Lower leg skin (tissue), 4 donors: Measurements from ENCODE around the gene SLC35E2B. TPM values are rescaled to one million over a fixed set of nuclear protein-coding genes. Genes with fewer than 3 reads are reported as not detected.
"Not testable (repeated sequence)": the region's sequence is repeated elsewhere in the genome, so short reads cannot be mapped to it uniquely, and the experiment has no call there.

Experiments
- DNase-seq, 2 donors: peaks; one replicate each; pipeline ENCODE4 v3.0.0-alpha.2; 2019; ENCODE audit warnings: low spot score in 2 of 2
- H3K4me3 ChIP-seq: fragments of 200-600 bp; sonication (generic); 2 replicates; pipeline ENCODE4 v1.5.1; 2017; ENCODE audit warnings: mild to moderate bottlenecking, low read depth; ENCODE audit not compliant: poor library complexity, severe bottlenecking
- WGBS, 2 donors: methylation state at CpG; one replicate each; pipeline ENCODE4 v1.1.5; 2018; 5-methylcytosine and 5-hydroxymethylcytosine counted together
- intact Hi-C: fragments of 100-400 bp; cut with DNase I; formaldehyde crosslinking; loops from one replicate; pipeline ENCODE4 v1.15.0; 2023; ENCODE audit warnings: low total_unique reads
- total RNA-seq, 4 donors: library from RNA; depleted of rRNA; stranded (reverse); fragments of >200 nt; gene quantifications; one replicate each; pipeline ENCODE4 v1.1.0, GENCODE V29; 2016

Gene SLC35E2B
- total RNA-seq, 4 donors from 2014 or later: 16.1 to 48.4 (median 31.4) TPM

GRCh38 chr1:1658583-1659549 is 33.7 kb downstream of the SLC35E2B start, which contains the start of gene CDK11B:
Gene CDK11B (minus strand): TSS chr1:1659004. CDS start chr1:1657485, 1,519 bp downstream.
- H3K4me3 ChIP-seq: peak within 1 kb of the TSS; percentile 63
- intact Hi-C loops: not testable (repeated sequence)
- 0 to 1% methylated on average over 41 to 55 of the region's 96 CpGs for WGBS, 2 donors
- peak; percentile 87 to 98 for DNase-seq

DNA sequence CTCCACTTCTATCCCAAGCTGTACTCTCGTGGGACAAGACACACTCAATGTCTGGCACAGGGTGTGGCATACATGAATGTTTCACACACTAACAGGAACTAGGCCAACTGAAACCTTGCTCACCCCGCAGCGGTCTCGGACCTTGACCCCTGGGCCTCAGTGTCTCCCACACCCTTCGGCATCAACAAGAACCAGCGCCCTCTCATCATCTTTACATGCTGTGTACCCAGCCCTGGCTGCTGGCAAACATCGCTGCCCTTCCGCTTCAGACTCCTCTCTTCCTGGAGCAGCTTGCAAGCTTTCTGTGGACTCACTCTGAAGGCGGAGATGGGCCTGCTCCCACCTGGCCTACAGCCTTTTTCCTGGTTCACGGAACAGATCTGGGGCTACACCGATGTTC is 44.3 kb downstream of the SLC35E2B start:
- WGBS, 2 donors: 94 to 95% methylated on average over 11 of the region's 11 CpGs
- intact Hi-C loops, H3K4me3 ChIP-seq: not testable (repeated sequence)
- DNase-seq: peak in 1 of 2 donors; percentile 53

- WGBS, 2 donors: 89 to 92% methylated on average over 17 of the region's 17 CpGs
- DNase-seq, intact Hi-C loops, H3K4me3 ChIP-seq: not testable (repeated sequence)
These were observed 44.9 kb downstream of the SLC35E2B start for GRCh38 chr1:1647567-1648241.

DNA sequence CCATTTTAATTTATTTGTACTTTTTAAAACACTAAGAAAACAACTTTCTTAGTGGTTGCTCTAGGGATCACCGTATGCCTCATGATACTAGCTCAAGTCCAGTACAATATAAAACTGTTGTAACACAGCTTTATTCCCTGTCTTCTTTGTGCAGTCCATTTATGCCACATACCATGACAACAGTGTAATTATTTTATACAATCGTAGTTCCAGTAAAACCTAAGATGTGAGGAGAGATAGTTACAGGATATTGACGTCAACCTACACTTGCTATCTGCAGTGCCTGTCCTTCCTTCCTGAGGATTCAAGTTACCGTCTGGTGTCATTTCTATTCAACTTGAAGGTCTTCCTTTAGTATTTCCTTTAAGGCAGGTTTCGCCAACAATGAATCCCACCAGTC is 46.3 kb downstream of the SLC35E2B start:
- WGBS, 2 donors: 78 to 79% methylated on average over 4 to 5 of the region's 5 CpGs
- DNase-seq, intact Hi-C loops, H3K4me3 ChIP-seq: not testable (repeated sequence)

DNA sequence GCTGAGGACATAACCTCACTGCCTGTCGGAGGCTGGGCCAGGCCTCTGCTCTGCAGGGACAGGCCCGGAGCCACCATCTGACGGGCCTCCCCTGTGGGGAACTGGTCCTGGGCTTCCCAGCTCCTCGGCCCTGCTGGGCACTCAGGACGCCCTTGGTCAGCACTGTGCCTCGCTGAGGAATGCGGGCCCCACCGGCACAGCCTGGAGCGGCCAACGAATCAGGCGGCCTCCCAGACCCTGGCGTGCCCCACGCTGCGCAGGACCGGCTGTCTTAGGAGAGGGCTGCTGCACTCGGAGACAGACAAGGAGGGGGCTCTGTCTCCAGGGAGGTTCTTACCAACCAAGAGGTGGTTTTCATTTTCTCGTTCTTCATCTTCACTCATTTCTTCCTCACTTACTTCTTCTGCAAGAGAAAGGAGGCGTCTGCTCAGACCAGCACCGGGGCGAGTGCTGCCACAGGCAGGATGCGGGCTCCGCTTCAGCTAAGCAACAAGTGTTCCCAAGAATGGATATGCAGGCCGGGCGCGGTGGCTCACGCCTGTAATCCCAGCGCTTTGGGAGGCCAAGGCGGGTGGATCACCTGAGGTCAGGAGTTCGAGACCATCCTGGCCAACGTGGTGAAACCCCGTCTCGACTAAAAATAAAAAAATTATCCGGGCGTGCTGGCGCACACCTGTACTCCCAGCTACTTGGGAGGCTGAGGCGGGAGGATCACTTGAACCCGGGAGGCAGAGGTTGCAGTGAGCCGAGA is 51.7 kb downstream of the SLC35E2B start:
- WGBS, 2 donors: 92 to 95% methylated on average over 16 to 26 of the region's 38 CpGs
- intact Hi-C loops, H3K4me3 ChIP-seq: not testable (repeated sequence)
- DNase-seq: peak in 1 of 2 donors; percentile 52

DNA sequence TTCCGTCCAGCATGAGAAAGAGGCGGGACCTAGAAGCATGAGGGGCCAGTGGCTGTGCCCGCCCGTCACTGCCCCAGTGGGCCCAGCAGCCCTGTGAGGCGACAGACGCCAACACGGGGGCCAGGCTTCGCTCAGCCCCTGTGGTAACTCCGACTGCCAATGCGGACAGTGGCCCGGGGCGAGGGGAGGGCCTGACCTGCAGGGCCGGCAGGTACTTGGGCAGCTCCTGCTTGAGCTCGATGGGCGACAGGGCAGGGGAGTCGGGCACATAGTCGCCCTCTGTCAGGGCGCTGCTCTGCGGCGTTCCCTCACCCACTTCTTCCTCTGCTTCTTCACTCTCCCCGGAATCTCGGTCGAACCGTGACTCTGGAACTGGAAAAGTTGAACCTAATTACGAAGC is 52.5 kb downstream of the SLC35E2B start:
- intact Hi-C loops, H3K4me3 ChIP-seq: not testable (repeated sequence)
- 89 to 90% methylated on average over 9 to 17 of the region's 25 CpGs for WGBS, 2 donors
- peak in 1 of 2 donors; percentile 78 for DNase-seq

- WGBS, 2 donors: 93 to 95% methylated on average over 15 to 16 of the region's 16 CpGs
- intact Hi-C loops, H3K4me3 ChIP-seq: not testable (repeated sequence)
- DNase-seq: peak in 1 of 2 donors; percentile 53
These were observed 53.2 kb downstream of the SLC35E2B start for GRCh38 chr1:1639368-1639767.

GRCh38 chr1:1638528-1638927 is 54.1 kb downstream of the SLC35E2B start:
- DNase-seq, intact Hi-C loops, H3K4me3 ChIP-seq: not testable (repeated sequence)
- 82 to 88% methylated on average over 3 to 9 of the region's 13 CpGs for WGBS, 2 donors

- intact Hi-C loops, H3K4me3 ChIP-seq: not testable (repeated sequence)
- 86 to 95% methylated on average over 4 to 14 of the region's 14 CpGs for WGBS, 2 donors
- peak in 1 of 2 donors; percentile 64 for DNase-seq
These were observed 55.1 kb downstream of the SLC35E2B start for GRCh38 chr1:1637479-1637875.

GRCh38 chr1:1636621-1637478 is 55.7 kb downstream of the SLC35E2B start:
- DNase-seq, H3K4me3 ChIP-seq, intact Hi-C loops: not testable (repeated sequence)
- 88 to 92% methylated on average over 15 to 33 of the region's 37 CpGs for WGBS, 2 donors

- DNase-seq, H3K4me3 ChIP-seq, intact Hi-C loops: not testable (repeated sequence)
- WGBS, 2 donors: 95 to 97% methylated on average over 9 of the region's 13 CpGs
These were observed 58.0 kb downstream of the SLC35E2B start for GRCh38 chr1:1634613-1635012.

- H3K4me3 ChIP-seq, intact Hi-C loops, DNase-seq: not testable (repeated sequence)
- no CpG with 5 or more reads among the region's 35 CpGs for WGBS, 2 donors
These were observed 59.2 kb downstream of the SLC35E2B start for GRCh38 chr1:1633409-1633808.
